HCT116 (cell line): ENCODE results near the gene PAPPA2.

Experiments
- POLR2A ChIP-seq: IDR thresholded peaks from 2 replicates; pipeline ENCODE4 v1.7.0; 2011; ENCODE audit warnings: borderline replicate concordance; ENCODE audit not compliant: insufficient read depth, insufficient read length; ENCODE audit errors: extremely low read depth
- YY1 ChIP-seq: IDR thresholded peaks from 2 replicates; pipeline ENCODE4 v1.6.1; 2011; ENCODE audit warnings: low read length, low read depth, moderate library complexity, mild to moderate bottlenecking; ENCODE audit not compliant: insufficient replicate concordance; ENCODE audit errors: extremely low read depth
- TF ChIP-seq, protein P1 (sequence below), 3 experiments: fragments of 200-600 bp in 1 of 3; sonication (generic) in 1 of 3; IDR thresholded peaks in 2 of 3; conservative IDR thresholded peaks in 1 of 3; 2 replicates each; pipeline ENCODE4 v1.5.1; 2012 to 2017; ENCODE audit warnings: low read depth in 2 of 3, low read length in 2 of 3, antibody characterized with exemption in 1 of 3, borderline replicate concordance in 1 of 3, control low read depth in 1 of 3, mild to moderate bottlenecking in 1 of 3, mixed read lengths in 1 of 3, mixed run types in 1 of 3, moderate library complexity in 1 of 3; ENCODE audit not compliant: insufficient read depth in 1 of 3
- TF ChIP-seq, protein P2 (sequence below): IDR thresholded peaks from 2 replicates; pipeline ENCODE4 v1.6.1; 2012; ENCODE audit warnings: low read depth

DNA sequence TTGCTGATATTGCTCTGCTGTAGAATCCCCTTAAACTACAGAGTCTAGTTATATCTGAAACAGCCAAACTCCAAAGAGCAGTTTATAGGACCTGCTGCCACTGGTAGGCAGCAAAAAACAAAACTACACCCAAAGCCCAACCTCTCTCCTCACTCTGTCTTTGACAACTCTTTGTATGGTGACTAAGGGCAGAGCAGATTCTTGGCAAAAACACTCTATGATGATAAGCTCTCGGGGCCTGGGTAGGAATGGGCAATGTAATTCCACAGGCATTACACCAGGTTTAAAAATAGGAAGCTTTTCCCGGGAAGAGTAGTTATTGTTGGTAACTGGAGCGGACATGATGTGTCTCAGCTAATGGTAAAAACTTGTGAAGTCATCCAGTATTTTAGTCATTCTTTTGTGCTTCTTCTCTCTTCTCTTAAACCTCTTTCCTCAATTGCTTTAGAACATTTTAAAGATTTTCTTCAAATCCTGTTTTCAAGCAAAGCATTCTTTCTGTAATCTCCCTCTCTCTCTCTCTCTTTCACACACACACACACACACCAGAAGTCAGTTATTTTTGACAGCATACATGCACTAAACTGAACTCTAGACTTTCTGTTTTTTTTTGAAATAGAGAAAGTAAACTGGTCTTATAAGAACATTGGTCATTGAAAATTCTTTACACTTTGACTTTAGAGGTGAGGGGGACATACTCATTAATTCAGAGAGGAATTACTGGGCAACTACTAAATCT lies 193.5 kb downstream of the PAPPA2 start:
- TF ChIP-seq, protein P1, sequence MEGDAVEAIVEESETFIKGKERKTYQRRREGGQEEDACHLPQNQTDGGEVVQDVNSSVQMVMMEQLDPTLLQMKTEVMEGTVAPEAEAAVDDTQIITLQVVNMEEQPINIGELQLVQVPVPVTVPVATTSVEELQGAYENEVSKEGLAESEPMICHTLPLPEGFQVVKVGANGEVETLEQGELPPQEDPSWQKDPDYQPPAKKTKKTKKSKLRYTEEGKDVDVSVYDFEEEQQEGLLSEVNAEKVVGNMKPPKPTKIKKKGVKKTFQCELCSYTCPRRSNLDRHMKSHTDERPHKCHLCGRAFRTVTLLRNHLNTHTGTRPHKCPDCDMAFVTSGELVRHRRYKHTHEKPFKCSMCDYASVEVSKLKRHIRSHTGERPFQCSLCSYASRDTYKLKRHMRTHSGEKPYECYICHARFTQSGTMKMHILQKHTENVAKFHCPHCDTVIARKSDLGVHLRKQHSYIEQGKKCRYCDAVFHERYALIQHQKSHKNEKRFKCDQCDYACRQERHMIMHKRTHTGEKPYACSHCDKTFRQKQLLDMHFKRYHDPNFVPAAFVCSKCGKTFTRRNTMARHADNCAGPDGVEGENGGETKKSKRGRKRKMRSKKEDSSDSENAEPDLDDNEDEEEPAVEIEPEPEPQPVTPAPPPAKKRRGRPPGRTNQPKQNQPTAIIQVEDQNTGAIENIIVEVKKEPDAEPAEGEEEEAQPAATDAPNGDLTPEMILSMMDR (IDR thresholded peaks at IDR 0.05 in 2 of 3, conservative IDR thresholded peaks at IDR 0.05 in 1 of 3; ENCODE audit: borderline replicate concordance in 1 of 3, insufficient read depth in 1 of 3, low read depth in 2 of 3, low read length in 2 of 3), result no peak
- no peak for TF ChIP-seq POLR2A
- no peak for TF ChIP-seq YY1
- TF ChIP-seq, protein P2, sequence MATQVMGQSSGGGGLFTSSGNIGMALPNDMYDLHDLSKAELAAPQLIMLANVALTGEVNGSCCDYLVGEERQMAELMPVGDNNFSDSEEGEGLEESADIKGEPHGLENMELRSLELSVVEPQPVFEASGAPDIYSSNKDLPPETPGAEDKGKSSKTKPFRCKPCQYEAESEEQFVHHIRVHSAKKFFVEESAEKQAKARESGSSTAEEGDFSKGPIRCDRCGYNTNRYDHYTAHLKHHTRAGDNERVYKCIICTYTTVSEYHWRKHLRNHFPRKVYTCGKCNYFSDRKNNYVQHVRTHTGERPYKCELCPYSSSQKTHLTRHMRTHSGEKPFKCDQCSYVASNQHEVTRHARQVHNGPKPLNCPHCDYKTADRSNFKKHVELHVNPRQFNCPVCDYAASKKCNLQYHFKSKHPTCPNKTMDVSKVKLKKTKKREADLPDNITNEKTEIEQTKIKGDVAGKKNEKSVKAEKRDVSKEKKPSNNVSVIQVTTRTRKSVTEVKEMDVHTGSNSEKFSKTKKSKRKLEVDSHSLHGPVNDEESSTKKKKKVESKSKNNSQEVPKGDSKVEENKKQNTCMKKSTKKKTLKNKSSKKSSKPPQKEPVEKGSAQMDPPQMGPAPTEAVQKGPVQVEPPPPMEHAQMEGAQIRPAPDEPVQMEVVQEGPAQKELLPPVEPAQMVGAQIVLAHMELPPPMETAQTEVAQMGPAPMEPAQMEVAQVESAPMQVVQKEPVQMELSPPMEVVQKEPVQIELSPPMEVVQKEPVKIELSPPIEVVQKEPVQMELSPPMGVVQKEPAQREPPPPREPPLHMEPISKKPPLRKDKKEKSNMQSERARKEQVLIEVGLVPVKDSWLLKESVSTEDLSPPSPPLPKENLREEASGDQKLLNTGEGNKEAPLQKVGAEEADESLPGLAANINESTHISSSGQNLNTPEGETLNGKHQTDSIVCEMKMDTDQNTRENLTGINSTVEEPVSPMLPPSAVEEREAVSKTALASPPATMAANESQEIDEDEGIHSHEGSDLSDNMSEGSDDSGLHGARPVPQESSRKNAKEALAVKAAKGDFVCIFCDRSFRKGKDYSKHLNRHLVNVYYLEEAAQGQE, result no peak
